Thyroid gland (tissue), 4 donors: ENCODE measurements around the gene STARD3NL. TPM values are rescaled to one million over a fixed set of nuclear protein-coding genes. Genes with fewer than 3 reads are reported as not detected.
"Not testable (repeated sequence)": the region's sequence is repeated elsewhere in the genome, so short reads cannot be mapped to it uniquely, and the experiment has no call there.

Experiments used
- DNase-seq, 2 donors: peaks; one replicate each; pipeline ENCODE4 v3.0.0-alpha.2; 2019
- H3K27ac ChIP-seq, 3 donors: fragments of 200-600 bp; sonication (generic); 1 replicate in 2 of 3; 2 replicates in 1 of 3; pipeline ENCODE4 v1.5.1; 2016 to 2019; ENCODE audit warnings: mild to moderate bottlenecking in 1 of 3, moderate library complexity in 1 of 3
- H3K27me3 ChIP-seq: fragments of 200-600 bp; sonication (generic); one replicate; pipeline ENCODE4 v1.5.1; 2019
- H3K36me3 ChIP-seq, 2 donors: fragments of 200-600 bp; sonication (generic); one replicate each; pipeline ENCODE4 v1.5.1; 2016 to 2019
- H3K4me1 ChIP-seq, 2 donors: fragments of 200-600 bp; sonication (generic); one replicate each; pipeline ENCODE4 v1.5.1; 2017 to 2019
- H3K4me3 ChIP-seq, 3 donors: fragments of 200-600 bp; sonication (generic); replicated peaks in 1 of 3; 1 replicate in 2 of 3; 2 replicates in 1 of 3; pipeline ENCODE4 v1.5.1; 2016; ENCODE audit warnings: mild to moderate bottlenecking in 1 of 3
- H3K9me3 ChIP-seq: fragments of 200-600 bp; sonication (generic); one replicate; pipeline ENCODE4 v1.5.1; 2017
- CTCF ChIP-seq, 6 experiments: fragments of 200-600 bp in 3 of 6; fragments of 450-650 bp in 3 of 6; sonication (generic) in 3 of 6; IDR thresholded peaks; one replicate each; pipeline ENCODE4 v1.5.1; 2016 to 2019; ENCODE audit warnings: antibody characterized with exemption in 6 of 6, mild to moderate bottlenecking in 2 of 6, inconsistent platforms in 1 of 6, moderate library complexity in 1 of 6
- POLR2A ChIP-seq, 2 donors: fragments of 450-650 bp; IDR thresholded peaks; one replicate each; pipeline ENCODE4 v1.6.1; 2017; ENCODE audit warnings: antibody characterized with exemption in 2 of 2, mild to moderate bottlenecking in 2 of 2, moderate library complexity in 1 of 2
- WGBS, 2 donors: methylation state at CpG; one replicate each; pipeline ENCODE4 v1.1.5; 2017; 5-methylcytosine and 5-hydroxymethylcytosine counted together
- intact Hi-C: fragments of 100-400 bp; cut with DNase I; formaldehyde crosslinking; loops from one replicate; pipeline ENCODE4 v1.15.1; 2023
- total RNA-seq, 4 donors: library from RNA; depleted of rRNA; stranded (reverse); fragments of >200 nt; gene quantifications; one replicate each; pipeline ENCODE4 v1.2.3, GENCODE V29; 2016

Gene STARD3NL
- total RNA-seq, 4 donors from 2014 or later: 53.1 to 77.4 (median 62.0) TPM

DNA sequence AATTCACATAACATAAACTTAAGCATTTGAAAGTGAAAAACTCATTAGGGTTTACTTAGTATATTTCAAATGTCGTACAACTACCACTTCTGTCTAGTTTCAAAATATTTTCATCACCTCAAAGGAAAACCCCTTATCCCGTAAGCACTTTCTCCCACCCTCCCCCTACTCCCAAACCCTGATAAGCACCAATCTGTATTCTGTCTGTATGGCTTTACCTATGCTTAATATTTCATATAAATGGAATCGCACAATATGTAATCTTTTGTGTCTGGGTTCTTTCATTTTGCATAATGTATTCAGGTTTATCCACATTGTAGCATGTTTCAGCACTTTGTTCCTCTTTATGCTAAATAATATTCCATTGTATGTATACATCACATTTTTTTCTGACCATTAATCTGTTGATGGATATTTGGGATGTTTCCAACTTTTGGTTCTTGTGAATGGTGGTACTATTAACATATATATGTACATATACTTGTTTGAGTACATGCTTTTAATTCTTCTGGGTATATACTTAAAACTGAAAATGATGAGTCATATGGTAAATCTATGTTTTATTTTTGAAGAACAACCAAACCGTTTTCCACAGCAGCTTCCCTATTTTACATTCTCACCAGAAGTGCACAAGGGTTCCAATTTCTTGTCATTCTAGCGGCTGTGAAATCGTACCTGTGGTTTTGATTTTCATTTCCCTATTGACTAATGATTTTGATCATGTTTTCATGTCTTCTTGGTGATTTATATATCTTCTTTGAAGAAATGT lies 6.2 kb upstream of the STARD3NL start:
- H3K36me3 ChIP-seq: no peaks in the 10 kb centered on the region
- TF ChIP-seq CTCF (IDR thresholded peaks at IDR 0.05): no peak
- no peak for TF ChIP-seq POLR2A (IDR thresholded peaks at IDR 0.05)
- H3K9me3 ChIP-seq: no peaks in the 10 kb centered on the region
- peaks cover 5 to 10% of the 10 kb centered on the region in 2 donors for H3K4me1 ChIP-seq
- H3K27ac ChIP-seq: no peak overlapping the region
- H3K4me3 ChIP-seq: no peak overlapping the region
- intact Hi-C loops: no loop called here
- no peak for DNase-seq
- no peaks in the 10 kb centered on the region for H3K27me3 ChIP-seq
- WGBS, 2 donors: 80 to 85% methylated on average over 6 of the region's 6 CpGs

DNA sequence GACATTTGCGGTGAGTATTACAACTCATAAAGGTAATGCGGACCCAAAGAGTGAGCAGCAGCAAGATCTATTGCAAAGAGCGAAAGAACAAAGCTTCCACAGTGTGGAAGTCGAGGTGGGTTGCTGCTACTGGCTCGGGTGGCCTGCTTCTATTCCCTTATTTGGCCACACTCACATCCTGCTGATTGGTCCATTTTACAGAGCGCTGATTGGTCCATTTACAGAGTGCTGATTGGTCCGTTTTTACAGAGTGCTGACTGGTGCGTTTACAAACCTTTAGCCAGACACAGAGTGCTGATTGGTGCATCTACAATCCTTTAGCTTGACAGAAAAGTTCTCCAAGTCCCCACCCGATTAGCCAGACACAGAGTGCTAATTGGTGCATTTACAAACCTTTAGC lies 2.5 kb upstream of the STARD3NL start:
- H3K27me3 ChIP-seq, H3K4me3 ChIP-seq, intact Hi-C loops, DNase-seq, H3K9me3 ChIP-seq, H3K36me3 ChIP-seq, H3K27ac ChIP-seq: not testable (repeated sequence)
- 93 to 96% methylated on average over 9 of the region's 9 CpGs for WGBS, 2 donors
- peaks cover 4 to 18% of the 10 kb centered on the region in 2 donors for H3K4me1 ChIP-seq

DNA sequence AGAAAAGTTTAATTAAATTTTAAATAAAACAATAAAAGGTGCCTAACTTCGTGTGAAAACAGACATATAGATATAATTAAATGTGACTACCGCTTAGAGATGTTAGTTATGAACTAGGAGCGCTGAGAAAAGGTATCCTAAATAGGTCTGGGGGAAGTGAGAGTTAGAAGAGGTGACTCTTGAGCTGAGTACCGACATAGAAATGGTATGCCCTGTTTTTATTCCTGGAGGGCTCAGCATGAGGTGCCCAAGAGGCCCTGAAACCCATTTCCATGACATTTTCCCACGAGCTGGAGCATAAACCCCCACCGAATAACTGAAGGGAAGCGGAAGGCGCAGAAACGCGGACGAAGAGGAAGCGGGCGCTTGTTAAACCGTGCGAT lies 433 bp upstream of the STARD3NL start:
- Histone ChIP-seq H3K27me3 (no peaks in the 10 kb centered on the region), H3K36me3 (no peaks in the 10 kb centered on the region), H3K27ac (peak overlapping the region; percentile 34 to 91 (median 63)), H3K4me3 (peak overlapping the region in 2 of 3 donors; percentile 73 to 81), H3K4me1 (peaks cover 11 to 25% of the 10 kb centered on the region in 2 donors), H3K9me3 (no peaks in the 10 kb centered on the region)
- no peak for DNase-seq
- intact Hi-C loops: no loop called here
- WGBS, 2 donors: 3 to 4% methylated on average over 15 of the region's 15 CpGs
- TF ChIP-seq CTCF (IDR thresholded peaks at IDR 0.05) (no peak), POLR2A (IDR thresholded peaks at IDR 0.05) (peak in 1 of 2 donors; percentile 47)

- DNase-seq: no peak
- no peaks in the 10 kb centered on the region for H3K27me3 ChIP-seq
- WGBS, 2 donors: 16 to 18% methylated on average over 15 of the region's 15 CpGs
- peak in 2 of 6 experiments; percentile 15 to 28 for TF ChIP-seq CTCF (IDR thresholded peaks at IDR 0.05)
- TF ChIP-seq POLR2A (IDR thresholded peaks at IDR 0.05): no peak
- peak overlapping the region; percentile 69 to 81 (median 73) for H3K4me3 ChIP-seq
- intact Hi-C loops: no loop called here
- peaks cover 11 to 25% of the 10 kb centered on the region in 2 donors for H3K4me1 ChIP-seq
- H3K9me3 ChIP-seq: no peaks in the 10 kb centered on the region
- H3K36me3 ChIP-seq: no peaks in the 10 kb centered on the region
- peak overlapping the region; percentile 67 to 91 (median 91) for H3K27ac ChIP-seq
Observed at GRCh38 chr7:38178695-38179344, 775 bp downstream of the STARD3NL start.

DNA sequence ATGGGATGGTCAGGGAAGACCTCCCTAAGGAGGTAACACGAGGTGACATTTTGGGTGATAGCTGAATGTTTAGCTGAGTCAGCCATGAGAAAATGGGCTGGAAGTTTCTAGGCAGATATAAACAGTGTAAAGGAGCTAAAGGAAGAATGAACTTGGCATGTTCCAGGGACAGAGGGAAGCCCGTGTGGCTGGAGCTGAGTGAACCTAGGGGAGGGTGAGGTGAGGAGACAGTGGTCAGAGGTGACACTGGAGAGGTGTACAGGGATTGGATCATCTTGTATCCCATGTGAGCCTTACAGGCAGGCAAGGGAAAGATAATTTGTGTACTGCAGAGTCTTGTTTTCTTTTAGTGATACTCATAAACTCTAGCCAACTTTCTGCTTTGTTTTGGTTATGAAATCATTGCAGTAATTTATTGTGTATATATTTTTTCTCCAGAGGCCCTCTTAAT lies 1.8 kb downstream of the STARD3NL start:
- H3K27ac ChIP-seq: peak overlapping the region in 1 of 3 donors; percentile 91
- no peaks in the 10 kb centered on the region for H3K36me3 ChIP-seq
- H3K27me3 ChIP-seq: no peaks in the 10 kb centered on the region
- no peak for DNase-seq
- intact Hi-C loops: no loop called here
- 32 to 36% methylated on average over 2 of the region's 2 CpGs for WGBS, 2 donors
- peaks cover 11 to 25% of the 10 kb centered on the region in 2 donors for H3K4me1 ChIP-seq
- no peak for TF ChIP-seq CTCF (IDR thresholded peaks at IDR 0.05)
- TF ChIP-seq POLR2A (IDR thresholded peaks at IDR 0.05): no peak
- H3K4me3 ChIP-seq: no peak overlapping the region
- H3K9me3 ChIP-seq: no peaks in the 10 kb centered on the region
